ENCODE data around the gene CS.

GRCh38 chr12:56280849-56281248 is 19.3 kb downstream of the CS start:
- TF ChIP-seq, protein P1, sequence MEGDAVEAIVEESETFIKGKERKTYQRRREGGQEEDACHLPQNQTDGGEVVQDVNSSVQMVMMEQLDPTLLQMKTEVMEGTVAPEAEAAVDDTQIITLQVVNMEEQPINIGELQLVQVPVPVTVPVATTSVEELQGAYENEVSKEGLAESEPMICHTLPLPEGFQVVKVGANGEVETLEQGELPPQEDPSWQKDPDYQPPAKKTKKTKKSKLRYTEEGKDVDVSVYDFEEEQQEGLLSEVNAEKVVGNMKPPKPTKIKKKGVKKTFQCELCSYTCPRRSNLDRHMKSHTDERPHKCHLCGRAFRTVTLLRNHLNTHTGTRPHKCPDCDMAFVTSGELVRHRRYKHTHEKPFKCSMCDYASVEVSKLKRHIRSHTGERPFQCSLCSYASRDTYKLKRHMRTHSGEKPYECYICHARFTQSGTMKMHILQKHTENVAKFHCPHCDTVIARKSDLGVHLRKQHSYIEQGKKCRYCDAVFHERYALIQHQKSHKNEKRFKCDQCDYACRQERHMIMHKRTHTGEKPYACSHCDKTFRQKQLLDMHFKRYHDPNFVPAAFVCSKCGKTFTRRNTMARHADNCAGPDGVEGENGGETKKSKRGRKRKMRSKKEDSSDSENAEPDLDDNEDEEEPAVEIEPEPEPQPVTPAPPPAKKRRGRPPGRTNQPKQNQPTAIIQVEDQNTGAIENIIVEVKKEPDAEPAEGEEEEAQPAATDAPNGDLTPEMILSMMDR (IDR thresholded peaks at IDR 0.05) = no peak
- no peak for TF ChIP-seq POLR2A (IDR thresholded peaks at IDR 0.05)

All from uterus (tissue), 2 donors.